Trophoblast cell (in vitro differentiated cells and primary cell): ENCODE results near the gene AP5Z1.
A peak's percentile ranks its signal among the peaks of the same experiment; 100 is the strongest.

ENCODE experiments used
- DNase-seq, 2 donors: peaks; one replicate each; pipeline ENCODE4 v3.0.0-alpha.2; 2016
- H2AFZ ChIP-seq: 2 replicates; pipeline ENCODE4 v1.6.1; 2013; ENCODE audit warnings: low read length, moderate library complexity, mild to moderate bottlenecking; ENCODE audit not compliant: insufficient read depth, poor library complexity
- H2AK5ac ChIP-seq: 2 replicates; pipeline ENCODE4 v1.6.1; 2013; ENCODE audit warnings: mild to moderate bottlenecking, low read length
- H2BK120ac ChIP-seq: 2 replicates; pipeline ENCODE4 v1.6.1; 2013; ENCODE audit warnings: low read length, mild to moderate bottlenecking, moderate library complexity; ENCODE audit not compliant: insufficient read depth, poor library complexity
- H2BK12ac ChIP-seq: 2 replicates; pipeline ENCODE4 v1.6.1; 2013; ENCODE audit warnings: mild to moderate bottlenecking, low read length, moderate library complexity
- H2BK5ac ChIP-seq: 2 replicates; pipeline ENCODE4 v1.6.1; 2013; ENCODE audit warnings: low read length, low read depth, moderate library complexity, mild to moderate bottlenecking; ENCODE audit not compliant: poor library complexity
- H3K14ac ChIP-seq: 2 replicates; pipeline ENCODE4 v1.6.1; 2013; ENCODE audit warnings: mild to moderate bottlenecking, low read length
- H3K18ac ChIP-seq: 2 replicates; pipeline ENCODE4 v1.6.1; 2013; ENCODE audit warnings: mild to moderate bottlenecking, low read length
- H3K23ac ChIP-seq: 2 replicates; pipeline ENCODE4 v1.6.1; 2013; ENCODE audit warnings: low read length
- H3K27ac ChIP-seq: 2 replicates; pipeline ENCODE4 v1.5.1; 2013; ENCODE audit warnings: low read depth, mild to moderate bottlenecking, inconsistent platforms, low read length, moderate library complexity
- H3K27me3 ChIP-seq: 2 replicates; pipeline ENCODE4 v1.6.1; 2013; ENCODE audit warnings: inconsistent platforms, mild to moderate bottlenecking, low read length, moderate library complexity; ENCODE audit not compliant: insufficient read depth
- H3K36me3 ChIP-seq, 2 experiments: 1 replicate in 1 of 2; 2 replicates in 1 of 2; pipeline ENCODE4 v1.6.1; 2013; ENCODE audit warnings: low read length in 2 of 2, mild to moderate bottlenecking in 2 of 2, moderate library complexity in 1 of 2; ENCODE audit not compliant: insufficient read depth in 2 of 2, control insufficient read depth in 1 of 2
- H3K4ac ChIP-seq: 2 replicates; pipeline ENCODE4 v1.6.1; 2013; ENCODE audit warnings: low read depth, mild to moderate bottlenecking, low read length, moderate library complexity
- H3K4me1 ChIP-seq, 2 experiments: 1 replicate in 1 of 2; 2 replicates in 1 of 2; pipeline ENCODE4 v1.6.1; 2013; ENCODE audit warnings: low read length in 2 of 2, mild to moderate bottlenecking in 2 of 2, moderate library complexity in 1 of 2; ENCODE audit not compliant: insufficient read depth in 2 of 2, control insufficient read depth in 1 of 2
- H3K4me2 ChIP-seq: 2 replicates; pipeline ENCODE4 v1.6.1; 2013; ENCODE audit warnings: inconsistent platforms, mild to moderate bottlenecking, low read length, moderate library complexity
- H3K4me3 ChIP-seq: 2 replicates; pipeline ENCODE4 v1.5.1; 2013; ENCODE audit warnings: mild to moderate bottlenecking, low read depth, low read length, inconsistent platforms
- H3K79me1 ChIP-seq: one replicate; pipeline ENCODE4 v1.6.1; 2013; ENCODE audit warnings: low read length
- H3K79me2 ChIP-seq: 2 replicates; pipeline ENCODE4 v1.6.1; 2013; ENCODE audit warnings: low read length, mild to moderate bottlenecking; ENCODE audit not compliant: control insufficient read depth, insufficient read depth, poor library complexity
- H3K9ac ChIP-seq: 2 replicates; pipeline ENCODE4 v1.6.1; 2013; ENCODE audit warnings: mild to moderate bottlenecking, low read length
- H3K9me3 ChIP-seq: 2 replicates; pipeline ENCODE4 v1.6.1; 2013; ENCODE audit warnings: low read depth, mild to moderate bottlenecking, control low read depth, inconsistent platforms, low read length; ENCODE audit not compliant: insufficient read depth
- H4K12ac ChIP-seq: 2 replicates; pipeline ENCODE4 v1.6.1; 2013; ENCODE audit warnings: low read depth, mild to moderate bottlenecking, low read length, moderate library complexity
- H4K8ac ChIP-seq: 2 replicates; pipeline ENCODE4 v1.6.1; 2013; ENCODE audit warnings: low read depth, mild to moderate bottlenecking, low read length, moderate library complexity
- H4K91ac ChIP-seq: one replicate; pipeline ENCODE4 v1.6.1; 2013; ENCODE audit warnings: low read depth, mild to moderate bottlenecking, low read length, moderate library complexity
- WGBS: extraction: QIAGEN DNeasy Blood & Tissue Kit; methylation state at CpG from one replicate; pipeline ENCODE4 v1.1.7; 2013; ENCODE audit warnings: missing lambda C conversion rate; ENCODE audit not compliant: insufficient read length, insufficient coverage; ENCODE audit errors: extremely low coverage; 5-methylcytosine and 5-hydroxymethylcytosine counted together

The AP5Z1 gene

GRCh38 chr7:4798706-4799235 is 23.3 kb downstream of the AP5Z1 start:
- H3K4ac ChIP-seq = no peak overlapping the region
- no peak for DNase-seq

GRCh38 chr7:4799508-4800268 is 24.3 kb downstream of the AP5Z1 start:
- no peaks in the 10 kb centered on the region for H3K79me1 ChIP-seq
- no peaks in the 10 kb centered on the region for H3K36me3 ChIP-seq
- H3K18ac ChIP-seq = no peak overlapping the region
- no peak overlapping the region for H3K4me3 ChIP-seq
- WGBS = no CpG with 5 or more reads among the region's 39 CpGs
- peaks cover 2 to 4% of the 10 kb centered on the region in 2 experiments for H3K4me1 ChIP-seq
- H3K27ac ChIP-seq = no peak overlapping the region
- no peak overlapping the region for H3K4me2 ChIP-seq
- no peak overlapping the region for H2BK12ac ChIP-seq
- no peak overlapping the region for H4K8ac ChIP-seq
- no peak overlapping the region for H3K14ac ChIP-seq
- H2BK120ac ChIP-seq = no peak overlapping the region
- no peak overlapping the region for H2BK5ac ChIP-seq
- DNase-seq = no peak
- H3K23ac ChIP-seq = no peak overlapping the region
- no peak overlapping the region for H3K4ac ChIP-seq
- no peaks in the 10 kb centered on the region for H3K27me3 ChIP-seq
- no peak overlapping the region for H2AK5ac ChIP-seq
- no peak overlapping the region for H4K91ac ChIP-seq
- H2AFZ ChIP-seq = no peak overlapping the region
- H3K9ac ChIP-seq = no peak overlapping the region
- no peaks in the 10 kb centered on the region for H3K79me2 ChIP-seq
- H3K9me3 ChIP-seq = peaks cover 2% of the 10 kb centered on the region
- H4K12ac ChIP-seq = no peak overlapping the region

More at GRCh38 chr7:4798706-4799235, 23.3 kb downstream of the AP5Z1 start:
- Histone ChIP-seq H3K9ac (no peak overlapping the region), H3K9me3 (peaks cover 2% of the 10 kb centered on the region), H3K23ac (no peak overlapping the region), H3K14ac (no peak overlapping the region), H3K27me3 (no peaks in the 10 kb centered on the region), H3K4me3 (no peak overlapping the region), H3K4me1 (peaks cover 2 to 5% of the 10 kb centered on the region in 2 experiments), H4K91ac (no peak overlapping the region), H2BK12ac (no peak overlapping the region), H3K36me3 (no peaks in the 10 kb centered on the region), H3K79me1 (no peaks in the 10 kb centered on the region), H3K27ac (no peak overlapping the region), H2AK5ac (no peak overlapping the region), H2BK120ac (no peak overlapping the region), H4K12ac (no peak overlapping the region), H3K79me2 (no peaks in the 10 kb centered on the region), H3K18ac (no peak overlapping the region), H2BK5ac (no peak overlapping the region), H2AFZ (no peak overlapping the region), H4K8ac (no peak overlapping the region), H3K4me2 (no peak overlapping the region)
- no CpG with 5 or more reads among the region's 15 CpGs for WGBS

- no peak overlapping the region for H2AK5ac ChIP-seq
- peaks cover 2% of the 10 kb centered on the region for H3K9me3 ChIP-seq
- H3K4me2 ChIP-seq = no peak overlapping the region
- no peaks in the 10 kb centered on the region for H3K36me3 ChIP-seq
- no peak overlapping the region for H4K12ac ChIP-seq
- no peaks in the 10 kb centered on the region for H3K79me2 ChIP-seq
- no CpG with 5 or more reads among the region's 10 CpGs for WGBS
- H3K27ac ChIP-seq = no peak overlapping the region
- H3K23ac ChIP-seq = no peak overlapping the region
- no peak overlapping the region for H4K8ac ChIP-seq
- no peak overlapping the region for H2AFZ ChIP-seq
- DNase-seq = peak in 1 of 2 donors; percentile 35
- no peak overlapping the region for H3K18ac ChIP-seq
- H3K4me3 ChIP-seq = no peak overlapping the region
- H3K79me1 ChIP-seq = no peaks in the 10 kb centered on the region
- H2BK12ac ChIP-seq = no peak overlapping the region
- no peak overlapping the region for H2BK120ac ChIP-seq
- peaks cover 0 to under 1% of the 10 kb centered on the region in 2 experiments for H3K4me1 ChIP-seq
- no peak overlapping the region for H3K9ac ChIP-seq
- no peak overlapping the region for H3K14ac ChIP-seq
- no peak overlapping the region for H3K4ac ChIP-seq
- no peak overlapping the region for H2BK5ac ChIP-seq
- H4K91ac ChIP-seq = no peak overlapping the region
- no peaks in the 10 kb centered on the region for H3K27me3 ChIP-seq
These were observed 25.1 kb downstream of the AP5Z1 start for GRCh38 chr7:4800487-4800886.

- Histone ChIP-seq H3K23ac (no peak overlapping the region), H3K4me3 (peak overlapping the region; percentile 16), H3K27me3 (no peaks in the 10 kb centered on the region), H3K4me1 (peaks cover 0 to 4% of the 10 kb centered on the region in 2 experiments), H2AK5ac (no peak overlapping the region), H2BK120ac (no peak overlapping the region), H3K79me2 (no peaks in the 10 kb centered on the region), H3K4ac (no peak overlapping the region), H3K27ac (no peak overlapping the region), H4K91ac (no peak overlapping the region), H2BK5ac (no peak overlapping the region), H3K18ac (no peak overlapping the region), H3K14ac (no peak overlapping the region), H3K4me2 (no peak overlapping the region), H4K8ac (no peak overlapping the region), H3K9me3 (peaks cover 2% of the 10 kb centered on the region), H2BK12ac (no peak overlapping the region), H2AFZ (no peak overlapping the region), H4K12ac (no peak overlapping the region), H3K9ac (no peak overlapping the region), H3K79me1 (no peaks in the 10 kb centered on the region), H3K36me3 (no peaks in the 10 kb centered on the region)
- no CpG with 5 or more reads among the region's 27 CpGs for WGBS
- DNase-seq = no peak
These were observed 25.8 kb downstream of the AP5Z1 start for GRCh38 chr7:4800926-4801838.
